Measurements from ENCODE around the gene EFL1. TPM values are rescaled to one million over a fixed set of nuclear protein-coding genes. Genes with fewer than 3 reads are reported as not detected.

The EFL1 gene
- total and polyA plus RNA-seq, 9 of the 15 experiments (the other 6 are each of a cell fraction or from before 2014, with no cell fraction given): 4.8 to 32.5 (median 16.9) TPM

GRCh38 chr15:82093774-82094211 is 168.7 kb downstream of the EFL1 start:
- Histone ChIP-seq H3K27ac (ENCODE audit: extremely low read depth, low read depth, low read length) (no peak overlapping the region), H3K9me3 (replicated peaks; ENCODE audit: control insufficient read depth, insufficient read depth, low read depth, low read length) (no peaks in the 10 kb centered on the region), H3K4me1 (replicated peaks in 1 of 2; ENCODE audit: control insufficient read depth in 2 of 2, insufficient read depth in 2 of 2, low read length in 2 of 2) (peaks cover 0 to 16% of the 10 kb centered on the region in 2 experiments; a peak in 3 of 5 replicates), H2AFZ (ENCODE audit: low read depth, low read length) (peak overlapping the region; percentile 49; the same call in 1 of the 2 replicates), H4K20me1 (replicated peaks; ENCODE audit: control insufficient read depth, insufficient read depth, low read length) (no peaks in the 10 kb centered on the region), H3K9ac (ENCODE audit: insufficient read depth in 1 of 2, low read depth in 2 of 2, low read length in 2 of 2) (no peak overlapping the region), H3K79me2 (ENCODE audit: control insufficient read depth, insufficient read depth, low read length) (no peaks in the 10 kb centered on the region), H3K36me3 (ENCODE audit: control insufficient read depth, insufficient read depth, low read length) (no peaks in the 10 kb centered on the region), H3K4me2 (ENCODE audit: insufficient read depth, low read length) (peak overlapping the region; percentile 58), H3K4me3 (peak overlapping the region; percentile 9; the same call in 1 of the 2 replicates), H3K27me3 (ENCODE audit: control insufficient read depth in 2 of 2, insufficient read depth in 2 of 2, low read length in 2 of 2) (peaks cover 0 to 1% of the 10 kb centered on the region in 2 experiments; a peak in 1 of 5 replicates), H3K9me1 (ENCODE audit: control insufficient read depth, insufficient read depth, low read length) (no peaks in the 10 kb centered on the region)
- FAIRE-seq (peak; percentile 85), DNase-seq (ENCODE audit: extremely low read depth in 1 of 4, low spot score in 3 of 4) (peak; percentile 40 to 78 (median 53)), ATAC-seq (peak; percentile 97)
- ChIA-PET CTCF (ENCODE audit: low intra/inter-chr PET ratio) (no interaction called here), POLR2A (interaction anchor here (1.0 kb wide), 1 partner anchor 13 kb away, joined by 3 read pairs; no protein-coding TSS in a partner anchor)
- BruUV-seq (replicated peaks): no TSS peak
- intact Hi-C loops (cut with micrococcal nuclease) (loop anchor here (5.0 kb wide), 1 partner anchor 611 kb away; no protein-coding TSS in a partner anchor), in situ Hi-C loops (cut with MboI) (no loop called here)
- 2% methylated on average over 13 of the region's 13 CpGs for WGBS (ENCODE audit: insufficient coverage, low coverage, missing lambda C conversion rate)
- TF ChIP-seq ZNF518B (CRISPR knock-in tag; IDR thresholded peaks at IDR 0.05): no peak
- no peak for TF ChIP-seq MBD2 (IDR thresholded peaks at IDR 0.05; ENCODE audit: borderline replicate concordance, low read depth)
- TF ChIP-seq MGA (IDR thresholded peaks at IDR 0.05): peak; percentile 30; the same call in 1 of the 2 replicates
- TF ChIP-seq BMI1 (IDR thresholded peaks at IDR 0.05; ENCODE audit: low read length): no peak
- no peak for TF ChIP-seq ZNF696 (CRISPR knock-in tag; conservative IDR thresholded peaks at IDR 0.05)
- no peak for TF ChIP-seq JUNB (CRISPR knock-in tag; conservative IDR thresholded peaks at IDR 0.05)
- no peak for TF ChIP-seq NR1H2 (CRISPR knock-in tag; IDR thresholded peaks at IDR 0.05)

Measured in K562 (cell line).